ENCODE data around the gene DNHD1. TPM values are rescaled to one million over a fixed set of nuclear protein-coding genes. Genes with fewer than 3 reads are reported as not detected.

The DNHD1 gene
- polyA plus RNA-seq, 3 donors: 0.24 to 21.0 (median 0.59) TPM

GRCh38 chr11:6563667-6564066, 66.6 kb downstream of the DNHD1 start:
- Mint-ChIP-seq H3K4me1 (peaks cover 3% of the 10 kb centered on the region), H3K9me3 (no peaks in the 10 kb centered on the region), H3K36me3 (peaks cover 6 to 7% of the 10 kb centered on the region in 2 donors), H3K27ac (no peak overlapping the region), H3K4me3 (no peak overlapping the region), H3K27me3 (ENCODE audit: low read depth in 3 of 3) (no peaks in the 10 kb centered on the region)
- Histone ChIP-seq H3K4me2 (replicated peaks; ENCODE audit: extremely low read depth, low read length, poor library complexity, severe bottlenecking) (no peak overlapping the region), H3K9ac (ENCODE audit: insufficient read depth, low read length, poor library complexity, severe bottlenecking) (no peak overlapping the region), H3K27ac (ENCODE audit: low read depth in 1 of 2, low read length in 2 of 2) (no peak overlapping the region), H3K79me2 (ENCODE audit: insufficient read depth, low read length) (no peaks in the 10 kb centered on the region), H3K9me3 (replicated peaks in 1 of 2; ENCODE audit: control insufficient read depth in 1 of 2, insufficient read depth in 1 of 2, low read length in 2 of 2) (no peaks in the 10 kb centered on the region), H3K27me3 (ENCODE audit: control insufficient read depth in 2 of 2, insufficient read depth in 2 of 2, low read length in 2 of 2) (no peaks in the 10 kb centered on the region), H3K4me3 (replicated peaks in 1 of 3; ENCODE audit: low read depth in 2 of 3, low read length in 3 of 3) (no peak overlapping the region), H3K36me3 (replicated peaks in 1 of 2; ENCODE audit: control insufficient read depth in 1 of 2, insufficient read depth in 2 of 2, low read length in 2 of 2) (no peaks in the 10 kb centered on the region), H3K4me1 (ENCODE audit: control insufficient read depth in 1 of 2, insufficient read depth in 2 of 2, low read length in 2 of 2) (no peaks in the 10 kb centered on the region), H4K20me1 (ENCODE audit: insufficient read depth, low read length) (no peaks in the 10 kb centered on the region), H2AFZ (ENCODE audit: insufficient read depth, low read depth, low read length, poor library complexity, severe bottlenecking) (no peak overlapping the region)
- no peak for DNase-seq
- intact Hi-C loops (cut with micrococcal nuclease): no loop called here
- WGBS (ENCODE audit: insufficient coverage): 97% methylated on average over 10 of the region's 10 CpGs
- no peak for TF ChIP-seq CTCF (IDR thresholded peaks at IDR 0.05)

GRCh38 chr11:6565325-6565724, 68.2 kb downstream of the DNHD1 start:
- intact Hi-C loops (cut with micrococcal nuclease): no loop called here
- no peak for DNase-seq
- H4K20me1 ChIP-seq (ENCODE audit: insufficient read depth, low read length): no peaks in the 10 kb centered on the region
- no peak overlapping the region for H3K27ac ChIP-seq (ENCODE audit: low read depth in 1 of 2, low read length in 2 of 2)
- peaks cover 0 to 2% (median 0%) of the 10 kb centered on the region in 3 donors for H3K27me3 Mint-ChIP-seq (ENCODE audit: low read depth in 3 of 3)
- no peaks in the 10 kb centered on the region for H3K79me2 ChIP-seq (ENCODE audit: insufficient read depth, low read length)
- no peak overlapping the region for H3K4me3 Mint-ChIP-seq
- H3K27ac Mint-ChIP-seq: peak overlapping the region in 1 of 7 donors; percentile 22
- peaks cover 3 to 4% of the 10 kb centered on the region in 2 donors for H3K36me3 Mint-ChIP-seq
- no peaks in the 10 kb centered on the region for H3K4me1 ChIP-seq (ENCODE audit: control insufficient read depth in 1 of 2, insufficient read depth in 2 of 2, low read length in 2 of 2)
- H3K9me3 Mint-ChIP-seq: peaks cover 0 to 2% (median 0%) of the 10 kb centered on the region in 7 donors
- no peak overlapping the region for H3K4me2 ChIP-seq (replicated peaks; ENCODE audit: extremely low read depth, low read length, poor library complexity, severe bottlenecking)
- H2AFZ ChIP-seq (ENCODE audit: insufficient read depth, low read depth, low read length, poor library complexity, severe bottlenecking): no peak overlapping the region
- peaks cover 6% of the 10 kb centered on the region for H3K4me1 Mint-ChIP-seq
- no peaks in the 10 kb centered on the region for H3K9me3 ChIP-seq (replicated peaks in 1 of 2; ENCODE audit: control insufficient read depth in 1 of 2, insufficient read depth in 1 of 2, low read length in 2 of 2)
- H3K9ac ChIP-seq (ENCODE audit: insufficient read depth, low read length, poor library complexity, severe bottlenecking): no peak overlapping the region
- no peak overlapping the region for H3K4me3 ChIP-seq (replicated peaks in 1 of 3; ENCODE audit: low read depth in 2 of 3, low read length in 3 of 3)
- H3K27me3 ChIP-seq (ENCODE audit: control insufficient read depth in 2 of 2, insufficient read depth in 2 of 2, low read length in 2 of 2): no peaks in the 10 kb centered on the region
- no peaks in the 10 kb centered on the region for H3K36me3 ChIP-seq (replicated peaks in 1 of 2; ENCODE audit: control insufficient read depth in 1 of 2, insufficient read depth in 2 of 2, low read length in 2 of 2)
- TF ChIP-seq CTCF (IDR thresholded peaks at IDR 0.05): no peak
- no CpG with 5 or more reads among the region's 2 CpGs for WGBS (ENCODE audit: insufficient coverage)
